ENCODE data around the gene EGFL7. TPM values are rescaled to one million over a fixed set of nuclear protein-coding genes. Genes with fewer than 3 reads are reported as not detected.

Gene EGFL7
- total RNA-seq, 1 experiment from 2014 or later, result 79.5 TPM

DNA sequence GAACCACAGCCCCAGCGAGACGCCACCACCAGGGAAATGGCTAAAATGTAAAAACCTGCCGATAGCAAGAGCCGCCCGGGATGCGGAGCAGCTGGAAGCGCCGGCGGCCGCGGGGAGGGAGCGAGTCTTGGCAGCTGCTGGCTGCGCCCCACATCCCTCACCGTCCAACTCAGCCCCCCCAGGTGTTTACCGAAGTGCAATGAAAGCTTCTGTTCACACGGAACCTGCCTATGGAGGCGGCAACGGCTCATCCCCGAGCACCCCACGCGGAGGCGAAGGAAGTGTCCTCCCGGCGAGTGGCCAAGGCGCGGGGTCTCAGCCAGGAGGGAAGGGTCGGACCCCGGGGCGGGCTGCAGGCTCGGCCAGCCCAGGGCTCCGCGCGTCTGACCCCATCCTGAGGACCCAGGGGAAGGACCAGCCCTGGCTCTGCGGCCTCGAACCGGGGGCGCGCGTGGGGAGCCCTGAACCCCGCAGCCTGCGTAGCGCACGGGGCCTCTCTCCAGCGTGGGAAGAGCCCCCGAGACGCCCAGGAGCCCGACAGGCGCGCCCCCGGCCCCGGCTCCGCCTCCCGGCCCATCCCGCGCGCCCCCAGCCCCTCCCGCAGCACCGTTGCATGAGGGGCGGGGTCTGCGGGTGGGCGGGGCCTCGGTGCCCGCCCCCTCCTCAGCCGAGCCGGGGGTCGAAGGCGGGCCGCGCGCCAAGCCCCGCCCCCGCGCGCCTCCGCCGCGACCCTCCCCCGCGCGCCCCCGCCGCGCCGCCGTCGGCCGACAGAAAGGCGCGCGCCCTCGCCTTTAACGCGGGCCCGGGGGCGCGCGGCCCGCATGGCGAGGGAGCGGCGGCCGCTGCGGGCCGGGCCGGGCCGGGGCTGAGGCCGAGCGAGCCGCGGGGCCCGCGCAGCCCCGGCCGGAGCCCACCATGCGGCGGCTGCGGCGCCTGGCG lies 49.3 kb downstream of the EGFL7 start, which contains the start of gene DIPK1B:
Gene DIPK1B (plus strand): TSS at position 822 of the 939 bp plus-strand sequence. CDS start 94 bp downstream, at position 916.
- intact Hi-C loops (cut with micrococcal nuclease; ENCODE audit: unreplicated experiment), result no loop called here
- H3K36me3 ChIP-seq (ENCODE audit: insufficient read depth, low read length, poor library complexity, severe bottlenecking), result no peaks in the 10 kb centered on the region
- ChIA-PET POLR2A (ENCODE audit: low non-redundant PET) (no interaction called here), CTCF (interaction anchor here (0.6 kb wide), 1 partner anchor 58 kb away, joined by 4 read pairs; no protein-coding TSS in a partner anchor)
- H3K4me1 ChIP-seq (ENCODE audit: insufficient read depth, low read length, poor library complexity, severe bottlenecking), result peaks cover 16% of the 10 kb centered on the region
- DNase-seq (ENCODE audit: low spot score), result peak; percentile 70
- H3K4me3 ChIP-seq (ENCODE audit: low read depth, low read length, poor library complexity, severe bottlenecking), result peak within 1 kb of the TSS; percentile 84
- H3K27ac ChIP-seq (ENCODE audit: low read depth, low read length, poor library complexity, severe bottlenecking), result peak within 1 kb of the TSS; percentile 55
- H3K9me3 ChIP-seq (ENCODE audit: low read depth, low read length, poor library complexity, severe bottlenecking), result no peaks in the 10 kb centered on the region
- no TSS peak for BruUV-seq (replicated peaks)
- TF ChIP-seq, protein P1, sequence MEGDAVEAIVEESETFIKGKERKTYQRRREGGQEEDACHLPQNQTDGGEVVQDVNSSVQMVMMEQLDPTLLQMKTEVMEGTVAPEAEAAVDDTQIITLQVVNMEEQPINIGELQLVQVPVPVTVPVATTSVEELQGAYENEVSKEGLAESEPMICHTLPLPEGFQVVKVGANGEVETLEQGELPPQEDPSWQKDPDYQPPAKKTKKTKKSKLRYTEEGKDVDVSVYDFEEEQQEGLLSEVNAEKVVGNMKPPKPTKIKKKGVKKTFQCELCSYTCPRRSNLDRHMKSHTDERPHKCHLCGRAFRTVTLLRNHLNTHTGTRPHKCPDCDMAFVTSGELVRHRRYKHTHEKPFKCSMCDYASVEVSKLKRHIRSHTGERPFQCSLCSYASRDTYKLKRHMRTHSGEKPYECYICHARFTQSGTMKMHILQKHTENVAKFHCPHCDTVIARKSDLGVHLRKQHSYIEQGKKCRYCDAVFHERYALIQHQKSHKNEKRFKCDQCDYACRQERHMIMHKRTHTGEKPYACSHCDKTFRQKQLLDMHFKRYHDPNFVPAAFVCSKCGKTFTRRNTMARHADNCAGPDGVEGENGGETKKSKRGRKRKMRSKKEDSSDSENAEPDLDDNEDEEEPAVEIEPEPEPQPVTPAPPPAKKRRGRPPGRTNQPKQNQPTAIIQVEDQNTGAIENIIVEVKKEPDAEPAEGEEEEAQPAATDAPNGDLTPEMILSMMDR (conservative IDR thresholded peaks at IDR 0.05; ENCODE audit: low read depth, low read length), result no peak
- TF ChIP-seq EZH2 (IDR thresholded peaks at IDR 0.05; ENCODE audit: borderline replicate concordance, low read depth, low read length, poor library complexity, severe bottlenecking), result no peak
- no peaks in the 10 kb centered on the region for H3K27me3 ChIP-seq (replicated peaks; ENCODE audit: insufficient read depth, low read depth, low read length, poor library complexity)

DNA sequence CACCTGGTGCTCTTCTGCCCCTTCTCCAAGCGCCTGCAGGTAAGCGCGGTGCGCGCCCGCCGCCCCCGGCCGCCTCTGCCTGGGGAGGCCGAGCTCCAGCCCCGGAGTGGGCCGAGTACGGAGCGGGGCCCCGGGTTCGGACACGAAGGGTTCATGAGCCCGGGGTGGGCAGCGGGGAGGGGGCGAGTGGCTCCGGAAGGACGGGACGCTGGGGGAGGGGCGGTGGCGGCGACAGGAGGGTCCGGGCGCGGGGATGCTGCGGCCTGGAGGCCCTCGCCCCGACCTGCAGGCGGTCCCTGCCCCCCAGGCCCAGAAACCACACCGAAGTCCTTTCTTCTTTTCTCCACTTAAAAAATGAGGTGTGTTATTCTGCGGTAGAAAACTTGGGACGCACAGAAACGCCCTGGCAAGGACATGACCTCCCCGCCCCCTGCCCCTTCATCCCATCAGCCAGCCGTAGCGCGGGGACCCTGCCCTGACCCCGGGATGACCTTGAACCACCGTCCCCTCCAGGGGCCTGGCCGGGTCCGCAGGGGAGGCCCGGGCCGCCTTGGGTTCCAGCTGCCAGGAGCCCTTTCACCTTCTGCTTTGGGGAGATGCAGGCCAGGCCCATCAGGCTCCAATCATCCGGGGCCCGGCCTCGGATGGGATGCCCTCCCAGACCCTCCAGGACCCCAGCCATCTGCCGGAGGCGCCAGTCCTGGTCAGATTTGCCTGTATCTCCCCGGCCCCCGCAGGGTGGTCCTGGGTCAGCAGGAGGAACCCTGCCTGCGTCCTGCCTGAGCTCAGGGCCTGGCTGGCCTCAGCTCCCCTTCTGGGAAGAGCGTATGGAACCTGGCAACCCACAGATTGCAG lies 50.2 kb downstream of the EGFL7 start:
- intact Hi-C loops (cut with micrococcal nuclease; ENCODE audit: unreplicated experiment), result no loop called here

DNA sequence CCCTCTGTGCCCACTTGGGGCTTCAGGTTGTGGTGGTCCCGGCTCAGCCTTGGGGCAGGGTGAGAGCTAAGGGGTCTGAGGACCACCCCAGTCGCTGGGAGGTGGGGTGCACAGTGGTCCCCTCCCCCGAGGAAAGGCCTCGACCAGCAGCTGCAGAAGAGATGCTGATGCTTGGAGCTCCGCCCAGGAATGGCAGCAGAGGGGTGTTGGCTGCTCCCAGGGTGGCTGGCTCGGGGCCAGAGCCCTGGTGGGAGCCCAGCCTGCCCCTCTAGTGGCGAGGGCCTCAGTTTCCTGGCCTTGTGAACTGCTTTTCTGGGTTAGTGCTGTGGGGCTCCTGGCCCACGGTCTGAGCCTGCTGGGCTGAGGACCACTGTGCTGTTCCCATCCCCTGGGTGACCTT lies 50.8 kb downstream of the EGFL7 start:
- BruUV-seq (replicated peaks), result no TSS peak
- DNase-seq (ENCODE audit: low spot score), result peak; percentile 53

More for the DNA sequence above, 50.2 kb downstream of the EGFL7 start:
- no TSS peak for BruUV-seq (replicated peaks)
- H3K9me3 ChIP-seq (ENCODE audit: low read depth, low read length, poor library complexity, severe bottlenecking), result no peaks in the 10 kb centered on the region
- peak overlapping the region; percentile 55 for H3K27ac ChIP-seq (ENCODE audit: low read depth, low read length, poor library complexity, severe bottlenecking)
- no peaks in the 10 kb centered on the region for H3K36me3 ChIP-seq (ENCODE audit: insufficient read depth, low read length, poor library complexity, severe bottlenecking)
- no peaks in the 10 kb centered on the region for H3K27me3 ChIP-seq (replicated peaks; ENCODE audit: insufficient read depth, low read depth, low read length, poor library complexity)
- peak overlapping the region; percentile 84 for H3K4me3 ChIP-seq (ENCODE audit: low read depth, low read length, poor library complexity, severe bottlenecking)
- CTCF ChIA-PET, result interaction anchor here (1.0 kb wide), 1 partner anchor 42 kb away, joined by 3 read pairs; no protein-coding TSS in a partner anchor
- peaks cover 16% of the 10 kb centered on the region for H3K4me1 ChIP-seq (ENCODE audit: insufficient read depth, low read length, poor library complexity, severe bottlenecking)
- DNase-seq (ENCODE audit: low spot score), result no peak
- TF ChIP-seq, protein P1 (conservative IDR thresholded peaks at IDR 0.05; ENCODE audit: low read depth, low read length), result no peak
- no peak for TF ChIP-seq EZH2 (IDR thresholded peaks at IDR 0.05; ENCODE audit: borderline replicate concordance, low read depth, low read length, poor library complexity, severe bottlenecking)
- POLR2A ChIA-PET (ENCODE audit: low non-redundant PET), result no interaction called here

More for the DNA sequence above, 50.8 kb downstream of the EGFL7 start:
- no peaks in the 10 kb centered on the region for H3K27me3 ChIP-seq (replicated peaks; ENCODE audit: insufficient read depth, low read depth, low read length, poor library complexity)
- ChIA-PET POLR2A (ENCODE audit: low non-redundant PET) (no interaction called here), CTCF (interaction anchor here (1.0 kb wide), 1 partner anchor 42 kb away, joined by 3 read pairs; no protein-coding TSS in a partner anchor)
- H3K36me3 ChIP-seq (ENCODE audit: insufficient read depth, low read length, poor library complexity, severe bottlenecking), result no peaks in the 10 kb centered on the region
- TF ChIP-seq, protein P1 (conservative IDR thresholded peaks at IDR 0.05; ENCODE audit: low read depth, low read length), result no peak
- no peak for TF ChIP-seq EZH2 (IDR thresholded peaks at IDR 0.05; ENCODE audit: borderline replicate concordance, low read depth, low read length, poor library complexity, severe bottlenecking)
- H3K4me3 ChIP-seq (ENCODE audit: low read depth, low read length, poor library complexity, severe bottlenecking), result peak overlapping the region; percentile 84
- H3K27ac ChIP-seq (ENCODE audit: low read depth, low read length, poor library complexity, severe bottlenecking), result peak overlapping the region; percentile 55
- peaks cover 16% of the 10 kb centered on the region for H3K4me1 ChIP-seq (ENCODE audit: insufficient read depth, low read length, poor library complexity, severe bottlenecking)
- intact Hi-C loops (cut with micrococcal nuclease; ENCODE audit: unreplicated experiment), result no loop called here
- no peaks in the 10 kb centered on the region for H3K9me3 ChIP-seq (ENCODE audit: low read depth, low read length, poor library complexity, severe bottlenecking)
